OCI-LY7 (cell line): ENCODE data around the gene LAGE3. TPM values are rescaled to one million over a fixed set of nuclear protein-coding genes. Genes with fewer than 3 reads are reported as not detected.
A peak's percentile ranks its signal among the peaks of the same experiment; 100 is the strongest.

Experiments used
- BruUV-seq: library from RNA; stranded (reverse); fragments of 400-500 nt; replicated peaks from 2 replicates; lab custom pipeline; 2021; lab: Mats Ljungman, UMichigan
- CTCF ChIA-PET: fragments of 300-600 bp; sonication (Branson Sonifier 250); formaldehyde crosslinking; loops from one replicate; lab custom pipeline; 2022; ENCODE audit warnings: antibody characterized with exemption; ENCODE audit not compliant: unreplicated experiment; lab: Charles Lee
- POLR2A ChIA-PET: fragments of 300-600 bp; sonication (Branson Sonifier 250); formaldehyde crosslinking; loops from one replicate; lab custom pipeline; 2022; ENCODE audit warnings: antibody characterized with exemption; lab: Charles Lee
- DNase-seq: peaks from one replicate; pipeline ENCODE4 v3.0.0-alpha.2; 2015; ENCODE audit warnings: low spot score
- H2AFZ ChIP-seq: fragments of 200-600 bp; sonication (generic), shearing (Covaris generic); 2 replicates; pipeline ENCODE4 v1.6.1; 2014; ENCODE audit warnings: mild to moderate bottlenecking, antibody characterized with exemption, low read length, moderate library complexity
- H3K27ac ChIP-seq: fragments of 200-600 bp; sonication (generic); 2 replicates; pipeline ENCODE4 v1.5.1; 2014; ENCODE audit warnings: mixed run types, low read depth, mild to moderate bottlenecking, moderate library complexity, low read length, inconsistent platforms; ENCODE audit not compliant: poor library complexity, severe bottlenecking
- H3K36me3 ChIP-seq: fragments of 200-600 bp; sonication (generic); 2 replicates; pipeline ENCODE4 v1.6.1; 2014; ENCODE audit warnings: mild to moderate bottlenecking, antibody characterized with exemption, low read length, moderate library complexity, mixed read lengths; ENCODE audit not compliant: insufficient read depth
- H3K4me1 ChIP-seq: fragments of 200-600 bp; sonication (generic); 2 replicates; pipeline ENCODE4 v1.5.1; 2014; ENCODE audit warnings: mild to moderate bottlenecking, low read length; ENCODE audit not compliant: insufficient read depth, poor library complexity, severe bottlenecking
- H3K4me2 ChIP-seq: fragments of 200-600 bp; sonication (generic); 2 replicates; pipeline ENCODE4 v1.6.1; 2014; ENCODE audit warnings: mild to moderate bottlenecking, low read length
- H3K4me3 ChIP-seq: fragments of 200-600 bp; sonication (generic); 2 replicates; pipeline ENCODE4 v1.5.1; 2014; ENCODE audit warnings: mild to moderate bottlenecking, low read depth, low read length; ENCODE audit not compliant: poor library complexity, severe bottlenecking
- H3K79me2 ChIP-seq: fragments of 200-600 bp; sonication (generic); 2 replicates; pipeline ENCODE4 v1.6.1; 2016; ENCODE audit warnings: low read depth, mild to moderate bottlenecking, low read length, moderate library complexity, mixed read lengths; ENCODE audit not compliant: insufficient read depth
- H3K9me2 ChIP-seq: fragments of 200-600 bp; sonication (generic); 2 replicates; pipeline ENCODE4 v1.6.1; 2016; ENCODE audit warnings: mild to moderate bottlenecking, low read length, mixed read lengths; ENCODE audit not compliant: insufficient read depth
- H3K9me3 ChIP-seq: fragments of 200-600 bp; sonication (generic); 2 replicates; pipeline ENCODE4 v1.6.1; 2014; ENCODE audit warnings: mild to moderate bottlenecking, mixed run types, low read length, mixed read lengths
- H4K20me1 ChIP-seq: fragments of 200-600 bp; sonication (generic); 2 replicates; pipeline ENCODE4 v1.6.1; 2014; ENCODE audit warnings: mild to moderate bottlenecking, antibody characterized with exemption, low read length, moderate library complexity, mixed read lengths; ENCODE audit not compliant: insufficient read depth
- CTCF ChIP-seq: fragments of 200-600 bp; sonication (generic); conservative IDR thresholded peaks from 2 replicates; pipeline ENCODE4 v1.5.1; 2014; ENCODE audit warnings: mild to moderate bottlenecking, antibody characterized with exemption, low read length, moderate library complexity, mixed read lengths
- EZH2phosphoT487 ChIP-seq: fragments of 200-600 bp; sonication (generic); IDR thresholded peaks from 2 replicates; pipeline ENCODE4 v1.6.1; 2018; ENCODE audit warnings: low read depth, borderline replicate concordance, mild to moderate bottlenecking, mixed run types, antibody characterized with exemption, low read length, moderate library complexity, mixed read lengths
- intact Hi-C: fragments of 100-400 bp; cut with micrococcal nuclease; formaldehyde crosslinking; loops from one replicate; pipeline ENCODE4 v1.10.0; 2022; ENCODE audit not compliant: unreplicated experiment
- total RNA-seq, 2 experiments: library from RNA; depleted of rRNA in 1 of 2; stranded (reverse); fragments of >200 nt in 1 of 2; shearing (Covaris generic) in 1 of 2; gene quantifications; 2 replicates each; pipeline ENCODE4 v1.2.3, GENCODE V29; 2014 to 2022

LAGE3 gene
- total RNA-seq, 2 experiments from 2014 or later, result 40.6 to 70.1 TPM

GRCh38 chrX:154495472-154495922 lies 16.4 kb upstream of the LAGE3 start:
- DNase-seq, result no peak
- Histone ChIP-seq H3K36me3 (no peaks in the 10 kb centered on the region), H3K79me2 (no peaks in the 10 kb centered on the region), H3K4me3 (no peak overlapping the region), H2AFZ (no peak overlapping the region), H3K4me2 (no peak overlapping the region), H3K4me1 (peaks cover 5% of the 10 kb centered on the region), H3K27ac (no peak overlapping the region), H4K20me1 (no peaks in the 10 kb centered on the region), H3K9me2 (no peaks in the 10 kb centered on the region), H3K9me3 (no peaks in the 10 kb centered on the region)
- BruUV-seq, result no TSS peak
- CTCF ChIA-PET, result no interaction called here
- intact Hi-C loops, result no loop called here
- no peak for TF ChIP-seq CTCF
- TF ChIP-seq EZH2phosphoT487, result no peak
- POLR2A ChIA-PET, result no interaction called here

- peaks cover 5% of the 10 kb centered on the region for H3K4me1 ChIP-seq
- no peak overlapping the region for H3K4me3 ChIP-seq
- H3K36me3 ChIP-seq, result no peaks in the 10 kb centered on the region
- TF ChIP-seq CTCF, result no peak
- TF ChIP-seq EZH2phosphoT487, result no peak
- H4K20me1 ChIP-seq, result no peaks in the 10 kb centered on the region
- no peaks in the 10 kb centered on the region for H3K9me2 ChIP-seq
- CTCF ChIA-PET, result no interaction called here
- no peak overlapping the region for H3K27ac ChIP-seq
- no TSS peak for BruUV-seq
- H3K79me2 ChIP-seq, result no peaks in the 10 kb centered on the region
- H3K4me2 ChIP-seq, result no peak overlapping the region
- H3K9me3 ChIP-seq, result no peaks in the 10 kb centered on the region
- no peak overlapping the region for H2AFZ ChIP-seq
- no peak for DNase-seq
- POLR2A ChIA-PET, result no interaction called here
- intact Hi-C loops, result loop anchor here (5.0 kb wide), 1 partner anchor 67 kb away; the partner anchor contains the start of gene ATP6AP1
Measured at GRCh38 chrX:154494715-154495114, 15.6 kb upstream of the LAGE3 start.

- peak within 1 kb of the TSS; percentile 79 for H3K4me3 ChIP-seq
- no TSS peak for BruUV-seq
- H3K9me3 ChIP-seq, result no peaks in the 10 kb centered on the region
- H3K79me2 ChIP-seq, result peaks cover 7% of the 10 kb centered on the region; the same call in 1 of the 2 replicates
- H3K4me2 ChIP-seq, result peak within 1 kb of the TSS; percentile 98
- H4K20me1 ChIP-seq, result no peaks in the 10 kb centered on the region
- H2AFZ ChIP-seq, result peak within 1 kb of the TSS; percentile 83; the same call in 1 of the 2 replicates
- ChIA-PET CTCF (interaction anchor here (0.6 to 1.0 kb wide), 4 partner anchors 9 to 56 kb away, joined by 3 to 4 read pairs (median 3); partner anchors contain the start of gene G6PD), POLR2A (interaction anchor here (0.5 to 2.8 kb wide), 10 partner anchors 9 to 169 kb away, joined by 4 to 26 read pairs (median 6); partner anchors contain the start of gene ATP6AP1)
- peaks cover 5% of the 10 kb centered on the region; the same call in 1 of the 2 replicates for H3K36me3 ChIP-seq
- intact Hi-C loops, result loop anchor here (5.0 kb wide), 1 partner anchor 63 kb away; the partner anchor contains the start of gene ATP6AP1
- no peaks in the 10 kb centered on the region for H3K9me2 ChIP-seq
- H3K4me1 ChIP-seq, result peaks cover 20% of the 10 kb centered on the region
- DNase-seq, result peak; percentile 94
- peak within 1 kb of the TSS; percentile 64 for H3K27ac ChIP-seq
- TF ChIP-seq EZH2phosphoT487, result no peak
- TF ChIP-seq CTCF, result peak; percentile 48; the same call in 1 of the 2 replicates
Measured at GRCh38 chrX:154490414-154491083, 11.5 kb upstream of the LAGE3 start, which contains the start of gene SLC10A3. TSS of gene SLC10A3 (minus strand) at chrX:154490629. CDS start at chrX:154488940, 1,689 bp downstream.
